ENCODE results near the gene PCCA. TPM values are rescaled to one million over a fixed set of nuclear protein-coding genes. Genes with fewer than 3 reads are reported as not detected.

PCCA gene
- total and polyA plus RNA-seq, 2 donors (not counting 1 experiment from before 2014, with no cell fraction given): 4.8 to 17.4 TPM

GRCh38 chr13:100341327-100341726, 252.4 kb downstream of the PCCA start:
- H3K27me3 ChIP-seq (replicated peaks in 1 of 4; ENCODE audit: control extremely low read depth in 1 of 4, control insufficient read depth in 3 of 4, insufficient read depth in 4 of 4, low read length in 3 of 4): no peaks in the 10 kb centered on the region
- ChIA-PET CTCF (no interaction called here), POLR2A (no interaction called here)
- Mint-ChIP-seq H3K4me1 (no peaks in the 10 kb centered on the region), H3K4me3 (no peak overlapping the region), H3K9me3 (ENCODE audit: insufficient read depth) (no peaks in the 10 kb centered on the region), H3K27me3 (no peaks in the 10 kb centered on the region), H3K27ac (no peak overlapping the region)
- no peak overlapping the region for H3K4me2 ChIP-seq (replicated peaks; ENCODE audit: low read depth, low read length, poor library complexity, severe bottlenecking)
- H3K27ac ChIP-seq (ENCODE audit: low read length in 2 of 2): no peak overlapping the region
- no peak overlapping the region for H3K9ac ChIP-seq (ENCODE audit: low read length)
- H3K4me1 ChIP-seq (ENCODE audit: control insufficient read depth in 2 of 2, insufficient read depth in 2 of 2, low read length in 2 of 2): no peaks in the 10 kb centered on the region
- H3K79me2 ChIP-seq (ENCODE audit: control insufficient read depth, insufficient read depth, low read length): no peaks in the 10 kb centered on the region
- no peaks in the 10 kb centered on the region for H3K9me3 ChIP-seq (ENCODE audit: control extremely low read depth in 1 of 3, control insufficient read depth in 2 of 3, insufficient read depth in 1 of 3, low read length in 2 of 3)
- DNase-seq (no peak), ATAC-seq (ENCODE audit: low read depth) (no peak)
- H3K36me3 ChIP-seq (replicated peaks in 1 of 2; ENCODE audit: control extremely low read depth in 1 of 2, control insufficient read depth in 1 of 2, extremely low read depth in 1 of 2, insufficient read depth in 2 of 2, low read length in 1 of 2): no peaks in the 10 kb centered on the region
- intact Hi-C loops (cut with micrococcal nuclease): no loop called here
- H4K20me1 ChIP-seq (ENCODE audit: control insufficient read depth, insufficient read depth, low read length, poor library complexity, severe bottlenecking): no peaks in the 10 kb centered on the region
- TF ChIP-seq, protein P1, sequence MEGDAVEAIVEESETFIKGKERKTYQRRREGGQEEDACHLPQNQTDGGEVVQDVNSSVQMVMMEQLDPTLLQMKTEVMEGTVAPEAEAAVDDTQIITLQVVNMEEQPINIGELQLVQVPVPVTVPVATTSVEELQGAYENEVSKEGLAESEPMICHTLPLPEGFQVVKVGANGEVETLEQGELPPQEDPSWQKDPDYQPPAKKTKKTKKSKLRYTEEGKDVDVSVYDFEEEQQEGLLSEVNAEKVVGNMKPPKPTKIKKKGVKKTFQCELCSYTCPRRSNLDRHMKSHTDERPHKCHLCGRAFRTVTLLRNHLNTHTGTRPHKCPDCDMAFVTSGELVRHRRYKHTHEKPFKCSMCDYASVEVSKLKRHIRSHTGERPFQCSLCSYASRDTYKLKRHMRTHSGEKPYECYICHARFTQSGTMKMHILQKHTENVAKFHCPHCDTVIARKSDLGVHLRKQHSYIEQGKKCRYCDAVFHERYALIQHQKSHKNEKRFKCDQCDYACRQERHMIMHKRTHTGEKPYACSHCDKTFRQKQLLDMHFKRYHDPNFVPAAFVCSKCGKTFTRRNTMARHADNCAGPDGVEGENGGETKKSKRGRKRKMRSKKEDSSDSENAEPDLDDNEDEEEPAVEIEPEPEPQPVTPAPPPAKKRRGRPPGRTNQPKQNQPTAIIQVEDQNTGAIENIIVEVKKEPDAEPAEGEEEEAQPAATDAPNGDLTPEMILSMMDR (IDR thresholded peaks at IDR 0.05): no peak
- no peak for TF ChIP-seq EZH2 (IDR thresholded peaks at IDR 0.05; ENCODE audit: borderline replicate concordance, insufficient read depth, low read depth, low read length, poor library complexity, severe bottlenecking)
- WGBS (ENCODE audit: insufficient coverage): 97% methylated on average over 6 of the region's 6 CpGs
- H3K4me3 ChIP-seq (ENCODE audit: control extremely low read depth in 1 of 5, extremely low read depth in 1 of 5, insufficient read depth in 1 of 5, low read depth in 2 of 5, low read length in 4 of 5): no peak overlapping the region
- no peak overlapping the region for H2AFZ ChIP-seq (ENCODE audit: insufficient read depth, low read depth, low read length, poor library complexity, severe bottlenecking)

DNA sequence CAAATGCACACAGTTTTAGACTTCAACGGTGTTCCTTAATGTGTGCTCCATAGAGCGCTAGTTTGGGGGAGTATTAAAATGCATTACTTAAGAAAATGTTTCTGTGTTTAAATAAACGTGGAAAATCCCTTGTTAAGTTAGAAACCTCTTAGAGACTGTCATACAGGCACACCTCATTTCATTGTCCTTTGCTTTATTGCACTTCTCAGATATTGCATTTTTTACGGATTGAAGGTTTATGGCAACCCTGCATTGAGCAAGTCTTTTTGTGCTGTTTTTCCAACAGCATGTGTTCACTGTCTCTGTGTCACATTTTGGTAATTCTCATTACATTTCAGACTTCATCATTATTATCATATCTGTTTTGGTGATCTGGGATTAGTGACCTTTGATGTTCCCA, 255.7 kb downstream of the PCCA start:
- H3K4me3 ChIP-seq (ENCODE audit: control extremely low read depth in 1 of 5, extremely low read depth in 1 of 5, insufficient read depth in 1 of 5, low read depth in 2 of 5, low read length in 4 of 5): no peak overlapping the region
- no peaks in the 10 kb centered on the region for H3K9me3 Mint-ChIP-seq (ENCODE audit: insufficient read depth)
- H3K27ac ChIP-seq (ENCODE audit: low read length in 2 of 2): no peak overlapping the region
- DNase-seq (no peak), ATAC-seq (ENCODE audit: low read depth) (no peak)
- no peak overlapping the region for H2AFZ ChIP-seq (ENCODE audit: insufficient read depth, low read depth, low read length, poor library complexity, severe bottlenecking)
- H3K27ac Mint-ChIP-seq: no peak overlapping the region
- H3K27me3 Mint-ChIP-seq: no peaks in the 10 kb centered on the region
- intact Hi-C loops (cut with micrococcal nuclease): no loop called here
- CTCF ChIA-PET: no interaction called here
- 100% methylated on average over 1 of the region's 4 CpGs for WGBS (ENCODE audit: insufficient coverage)
- H3K27me3 ChIP-seq (replicated peaks in 1 of 4; ENCODE audit: control extremely low read depth in 1 of 4, control insufficient read depth in 3 of 4, insufficient read depth in 4 of 4, low read length in 3 of 4): no peaks in the 10 kb centered on the region
- H3K4me3 Mint-ChIP-seq: no peak overlapping the region
- no peaks in the 10 kb centered on the region for H3K4me1 ChIP-seq (ENCODE audit: control insufficient read depth in 2 of 2, insufficient read depth in 2 of 2, low read length in 2 of 2)
- no peak overlapping the region for H3K9ac ChIP-seq (ENCODE audit: low read length)
- TF ChIP-seq, protein P1 (IDR thresholded peaks at IDR 0.05): no peak
- no peak for TF ChIP-seq EZH2 (IDR thresholded peaks at IDR 0.05; ENCODE audit: borderline replicate concordance, insufficient read depth, low read depth, low read length, poor library complexity, severe bottlenecking)
- H3K4me1 Mint-ChIP-seq: no peaks in the 10 kb centered on the region
- no peaks in the 10 kb centered on the region for H3K79me2 ChIP-seq (ENCODE audit: control insufficient read depth, insufficient read depth, low read length)
- POLR2A ChIA-PET: no interaction called here
- no peaks in the 10 kb centered on the region for H3K36me3 ChIP-seq (replicated peaks in 1 of 2; ENCODE audit: control extremely low read depth in 1 of 2, control insufficient read depth in 1 of 2, extremely low read depth in 1 of 2, insufficient read depth in 2 of 2, low read length in 1 of 2)
- H4K20me1 ChIP-seq (ENCODE audit: control insufficient read depth, insufficient read depth, low read length, poor library complexity, severe bottlenecking): no peaks in the 10 kb centered on the region
- H3K4me2 ChIP-seq (replicated peaks; ENCODE audit: low read depth, low read length, poor library complexity, severe bottlenecking): no peak overlapping the region
- no peaks in the 10 kb centered on the region for H3K9me3 ChIP-seq (ENCODE audit: control extremely low read depth in 1 of 3, control insufficient read depth in 2 of 3, insufficient read depth in 1 of 3, low read length in 2 of 3)
